ENCODE data around the gene SNTG2.
"Not testable (repeated sequence)": the region's sequence is repeated elsewhere in the genome, so short reads cannot be mapped to it uniquely, and the experiment has no call there.

SNTG2 gene

GRCh38 chr2:1360144-1360543 is 409.5 kb downstream of the SNTG2 start:
- FAIRE-seq (no peak), DNase-seq (ENCODE audit: insufficient read length, low spot score) (no peak)
- no peak for TF ChIP-seq POLR2A (IDR thresholded peaks at IDR 0.05; ENCODE audit: low read depth, low read length)

- no peak for TF ChIP-seq POLR2A (IDR thresholded peaks at IDR 0.05; ENCODE audit: low read depth, low read length)
- DNase-seq (ENCODE audit: insufficient read length, low spot score) (no peak), FAIRE-seq (no peak)
These were observed 410.1 kb downstream of the SNTG2 start for GRCh38 chr2:1360557-1361250.

- TF ChIP-seq POLR2A (IDR thresholded peaks at IDR 0.05; ENCODE audit: low read depth, low read length) = no peak
- DNase-seq (ENCODE audit: insufficient read length, low spot score) (no peak), FAIRE-seq (no peak)
These were observed 412.7 kb downstream of the SNTG2 start for GRCh38 chr2:1363367-1363766.

DNA sequence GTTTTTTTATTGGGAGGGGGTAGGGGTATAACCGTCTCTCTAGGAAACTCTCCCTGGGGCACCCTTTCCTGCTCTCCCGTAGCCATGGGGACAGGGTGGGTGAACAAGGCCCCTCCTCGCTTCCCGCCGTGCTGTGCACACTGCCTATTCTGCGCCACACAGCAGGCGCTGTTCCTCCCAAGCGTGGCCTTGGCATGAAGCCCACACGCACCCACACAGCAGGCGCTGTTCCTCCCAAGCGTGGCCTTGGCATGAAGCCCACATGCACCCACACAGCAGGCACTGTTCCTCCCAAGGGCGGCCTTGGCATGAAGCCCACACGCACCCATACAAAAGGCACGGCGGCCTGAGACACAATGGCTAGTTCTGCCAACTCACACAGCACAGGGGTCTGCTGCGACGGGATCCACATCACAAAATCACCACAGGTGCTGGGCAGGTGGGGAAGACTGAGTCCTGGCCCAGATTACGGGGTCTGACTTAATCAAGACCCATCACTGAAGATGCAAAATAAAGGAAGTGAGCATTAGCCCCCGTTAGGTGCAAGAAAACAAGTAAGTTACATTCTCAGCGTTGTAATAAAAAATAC is 416.0 kb downstream of the SNTG2 start:
- FAIRE-seq = no peak
- TF ChIP-seq POLR2A (IDR thresholded peaks at IDR 0.05; ENCODE audit: low read depth, low read length) = no peak
- no peak for DNase-seq (ENCODE audit: insufficient read length, low spot score)

GRCh38 chr2:1367601-1368000 is 417.0 kb downstream of the SNTG2 start:
- FAIRE-seq (no peak), DNase-seq (ENCODE audit: insufficient read length, low spot score) (no peak)
- TF ChIP-seq POLR2A (IDR thresholded peaks at IDR 0.05; ENCODE audit: low read depth, low read length) = no peak

GRCh38 chr2:1369905-1370304 is 419.3 kb downstream of the SNTG2 start:
- TF ChIP-seq POLR2A (IDR thresholded peaks at IDR 0.05; ENCODE audit: low read depth, low read length) = no peak
- FAIRE-seq (no peak), DNase-seq (ENCODE audit: insufficient read length, low spot score) (no peak)

DNA sequence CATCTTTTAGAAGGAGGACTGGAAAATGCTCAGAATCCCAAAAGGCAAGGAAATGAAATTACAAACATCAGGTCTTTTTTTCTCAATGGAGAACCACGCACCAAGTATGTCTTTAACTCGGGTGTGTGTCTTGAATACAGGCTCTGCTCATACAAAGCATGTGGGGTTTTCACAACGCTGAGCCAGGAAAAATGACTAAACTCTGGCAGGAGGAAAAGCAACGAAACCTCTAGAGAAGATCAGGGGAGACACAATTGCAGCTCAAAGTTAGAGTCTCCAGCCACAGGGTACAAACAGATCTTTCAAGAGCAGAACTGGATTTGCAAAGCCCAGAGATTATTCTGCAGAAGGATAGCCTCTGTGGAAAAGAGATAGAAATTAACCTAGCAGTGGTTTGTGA is 419.8 kb downstream of the SNTG2 start:
- FAIRE-seq = no peak

GRCh38 chr2:1371082-1371481 is 420.4 kb downstream of the SNTG2 start:
- no peak for TF ChIP-seq POLR2A (IDR thresholded peaks at IDR 0.05; ENCODE audit: low read depth, low read length)
- DNase-seq (ENCODE audit: insufficient read length, low spot score) (no peak), FAIRE-seq (no peak)

More for the DNA sequence above, 419.8 kb downstream of the SNTG2 start:
- no peak for TF ChIP-seq POLR2A (IDR thresholded peaks at IDR 0.05; ENCODE audit: low read depth, low read length)
- no peak for DNase-seq (ENCODE audit: insufficient read length, low spot score)

- DNase-seq (ENCODE audit: insufficient read length, low spot score) (no peak), FAIRE-seq (no peak)
- TF ChIP-seq POLR2A (IDR thresholded peaks at IDR 0.05; ENCODE audit: low read depth, low read length) = no peak
These were observed 423.2 kb downstream of the SNTG2 start for GRCh38 chr2:1373830-1374229.

- TF ChIP-seq POLR2A (IDR thresholded peaks at IDR 0.05; ENCODE audit: low read depth, low read length) = no peak
- FAIRE-seq (no peak), DNase-seq (ENCODE audit: insufficient read length, low spot score) (no peak)
These were observed 423.6 kb downstream of the SNTG2 start for GRCh38 chr2:1374287-1374686.

DNA sequence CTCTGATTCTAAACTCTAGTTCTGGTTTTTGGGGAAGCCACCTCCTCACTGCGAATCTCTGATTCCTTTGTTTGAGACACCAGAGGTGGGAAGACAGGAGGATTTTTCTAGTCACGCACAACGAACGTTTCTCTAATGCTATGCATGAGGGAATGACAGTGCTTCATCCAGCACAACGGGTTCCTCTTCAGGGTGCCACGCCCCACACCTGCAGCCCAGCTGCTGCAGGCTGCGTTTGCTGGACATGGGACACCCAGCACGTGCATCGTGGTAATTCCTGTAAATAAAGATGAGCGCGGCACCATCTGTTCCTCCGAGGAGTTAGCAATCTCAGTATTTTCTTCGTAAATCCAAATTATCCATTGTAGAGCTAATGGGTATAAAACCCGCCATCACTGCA is 425.1 kb downstream of the SNTG2 start:
- TF ChIP-seq POLR2A (IDR thresholded peaks at IDR 0.05; ENCODE audit: low read depth, low read length) = no peak
- no peak for FAIRE-seq
- DNase-seq (ENCODE audit: insufficient read length, low spot score) = no peak

GRCh38 chr2:1377473-1377872 is 426.8 kb downstream of the SNTG2 start:
- no peak for FAIRE-seq
- no peak for DNase-seq (ENCODE audit: insufficient read length, low spot score)
- no peak for TF ChIP-seq POLR2A (IDR thresholded peaks at IDR 0.05; ENCODE audit: low read depth, low read length)

DNA sequence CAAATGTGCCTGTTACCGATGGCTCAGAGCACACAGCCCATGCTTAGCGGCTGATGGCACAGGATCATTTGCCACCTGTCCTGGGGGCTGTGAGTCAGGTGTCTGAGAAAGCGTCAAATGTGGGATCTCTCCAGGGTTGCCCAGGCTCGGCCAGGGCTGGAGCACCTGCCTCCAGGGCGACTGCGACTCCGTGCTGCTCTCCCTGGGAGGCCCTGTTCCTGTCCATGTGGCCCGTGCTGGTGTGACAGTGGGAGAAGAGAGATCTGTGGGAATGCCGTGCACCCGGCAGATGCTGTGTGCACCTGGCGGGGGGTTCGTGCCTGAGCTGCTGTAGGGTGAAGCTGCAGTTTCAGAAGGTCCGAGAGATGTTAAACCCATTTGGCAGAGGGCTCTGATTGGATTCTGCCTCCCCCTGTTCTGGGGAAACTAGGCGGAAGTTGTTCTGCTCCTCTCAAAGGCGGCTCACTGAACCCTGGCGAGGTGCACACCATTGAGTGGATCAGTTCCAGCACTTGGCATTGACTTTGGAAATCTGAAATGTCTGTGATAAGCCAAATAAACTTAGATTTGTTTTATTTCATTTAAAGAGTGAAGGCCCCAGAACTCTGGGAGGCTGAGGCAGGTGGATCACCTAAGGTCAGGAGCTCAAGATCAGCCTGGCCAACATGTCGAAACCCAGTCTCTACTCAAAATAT is 428.0 kb downstream of the SNTG2 start:
- no peak for TF ChIP-seq POLR2A (IDR thresholded peaks at IDR 0.05; ENCODE audit: low read depth, low read length)
- no peak for FAIRE-seq
- no peak for DNase-seq (ENCODE audit: insufficient read length, low spot score)

DNA sequence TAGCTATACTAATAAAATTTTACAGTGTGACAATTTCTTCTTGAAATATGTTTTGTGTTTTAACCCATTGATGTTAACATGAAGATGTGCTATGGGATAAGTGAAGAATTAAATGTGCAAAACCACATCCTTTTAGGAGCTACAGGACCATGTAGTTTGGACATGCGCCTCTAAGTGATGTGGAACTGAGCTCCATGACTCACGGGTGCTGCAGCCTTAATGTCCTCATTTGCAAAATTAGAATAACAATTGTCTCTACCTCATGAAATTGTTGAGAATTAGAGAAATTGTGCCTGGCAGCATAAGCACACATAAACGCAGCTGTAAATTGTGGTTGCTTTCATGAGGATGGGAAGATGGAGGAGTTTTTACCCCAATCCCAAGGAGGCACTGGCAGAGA is 431.0 kb downstream of the SNTG2 start:
- no peak for DNase-seq (ENCODE audit: insufficient read length, low spot score)
- FAIRE-seq = no peak
- no peak for TF ChIP-seq POLR2A (IDR thresholded peaks at IDR 0.05; ENCODE audit: low read depth, low read length)

DNA sequence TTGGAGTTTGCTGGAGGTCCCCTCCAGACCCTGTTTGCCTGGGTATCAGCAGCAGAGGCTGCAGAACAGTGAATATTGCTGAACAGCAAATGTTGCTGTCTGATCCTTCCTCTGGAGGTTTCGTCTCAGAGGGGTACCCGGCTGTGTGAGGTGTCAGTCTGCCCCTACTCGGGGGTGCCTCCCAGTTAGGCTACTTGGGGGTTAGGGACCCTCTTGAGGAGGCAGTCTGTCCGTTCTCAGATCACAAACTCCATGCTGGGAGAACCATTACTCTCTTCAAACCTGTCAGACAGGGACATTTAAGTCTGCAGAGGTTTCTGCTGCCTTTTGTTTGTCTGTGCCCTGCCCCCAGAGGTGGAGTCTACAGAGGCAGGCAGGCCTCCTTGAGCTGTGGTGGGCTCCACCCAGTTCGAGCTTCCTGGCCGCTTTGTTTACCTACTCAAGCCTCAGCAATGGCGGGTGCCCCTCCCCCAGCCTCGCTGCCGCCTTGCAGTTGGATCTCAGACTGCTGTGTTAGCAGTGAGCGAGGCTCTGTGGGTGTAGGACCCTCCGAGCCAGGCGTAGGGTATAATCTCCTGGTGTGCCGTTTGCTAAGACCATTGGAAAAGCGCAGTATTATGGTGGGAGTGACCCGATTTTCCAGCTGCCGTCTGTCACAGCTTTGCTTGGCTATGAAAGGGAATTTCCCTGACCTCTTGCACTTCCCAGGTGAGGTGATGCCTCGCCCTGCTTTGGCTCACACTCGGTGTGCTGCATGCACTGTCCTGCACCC is 437.5 kb downstream of the SNTG2 start:
- DNase-seq (ENCODE audit: insufficient read length, low spot score); FAIRE-seq: not testable (repeated sequence)

DNA sequence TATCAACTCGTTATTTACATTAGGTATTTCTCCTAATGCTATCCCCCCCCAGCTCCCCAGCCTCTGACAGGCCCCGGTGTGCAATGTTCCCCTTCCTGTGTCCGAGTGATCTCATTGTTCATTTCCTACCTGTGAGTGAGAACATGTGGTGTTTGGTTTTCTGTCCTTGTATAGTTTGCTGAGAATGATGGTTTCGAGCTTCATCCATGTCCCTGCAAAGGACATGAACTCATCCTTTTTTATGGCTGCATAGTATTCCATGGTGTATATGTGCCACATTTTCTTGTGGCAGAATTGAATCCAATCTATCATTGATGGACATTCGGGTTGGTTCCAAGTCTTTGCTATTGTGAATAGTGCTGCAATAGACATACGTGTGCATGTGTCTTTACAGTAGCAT is 439.5 kb downstream of the SNTG2 start:
- not testable (repeated sequence) for FAIRE-seq; DNase-seq (ENCODE audit: insufficient read length, low spot score)
